Small intestine (tissue), 7 donors: ENCODE data around the gene CTNNA1. TPM values are rescaled to one million over a fixed set of nuclear protein-coding genes. Genes with fewer than 3 reads are reported as not detected.
A peak's percentile ranks its signal among the peaks of the same experiment; 100 is the strongest.

ENCODE experiments used
- DNase-seq, 2 donors: peaks; one replicate each; pipeline versions ENCODE4 v3.0.0 to v3.0.0-alpha.2; 2013
- FAIRE-seq: peaks from 2 replicates; lab custom pipeline; 2012; peaks lifted over from hg19 to GRCh38; lab: Jason Lieb, UNC
- H3K27ac ChIP-seq, 3 donors: one replicate each; pipeline ENCODE4 v1.5.1; 2013; ENCODE audit warnings: low read length in 2 of 3, mild to moderate bottlenecking in 2 of 3, control low read depth in 1 of 3, inconsistent platforms in 1 of 3, low read depth in 1 of 3, moderate library complexity in 1 of 3
- H3K27me3 ChIP-seq, 3 donors: one replicate each; pipeline ENCODE4 v1.6.1; 2013; ENCODE audit warnings: low read length in 3 of 3, inconsistent platforms in 1 of 3; ENCODE audit not compliant: control insufficient read depth in 3 of 3, insufficient read depth in 3 of 3
- H3K36me3 ChIP-seq, 3 donors: one replicate each; pipeline ENCODE4 v1.6.1; 2013; ENCODE audit warnings: low read length in 3 of 3, inconsistent platforms in 1 of 3, low read depth in 1 of 3, mild to moderate bottlenecking in 1 of 3, moderate library complexity in 1 of 3; ENCODE audit not compliant: control insufficient read depth in 3 of 3, insufficient read depth in 2 of 3
- H3K4me1 ChIP-seq, 3 donors: one replicate each; pipeline ENCODE4 v1.6.1; 2013; ENCODE audit warnings: low read length in 2 of 3, inconsistent platforms in 1 of 3, low read depth in 1 of 3, mild to moderate bottlenecking in 1 of 3, moderate library complexity in 1 of 3; ENCODE audit not compliant: control insufficient read depth in 3 of 3, insufficient read depth in 2 of 3
- H3K4me3 ChIP-seq, 3 donors: one replicate each; pipeline ENCODE4 v1.5.1; 2013; ENCODE audit warnings: low read length in 3 of 3, control low read depth in 1 of 3, inconsistent platforms in 1 of 3, low read depth in 1 of 3, mild to moderate bottlenecking in 1 of 3, moderate library complexity in 1 of 3
- H3K9me3 ChIP-seq, 2 donors: one replicate each; pipeline ENCODE4 v1.6.1; 2013; ENCODE audit warnings: low read depth in 1 of 2, low read length in 1 of 2; ENCODE audit not compliant: control insufficient read depth in 2 of 2, insufficient read depth in 1 of 2
- WGBS, 3 donors: extraction: QIAGEN DNeasy Blood & Tissue Kit; methylation state at CpG; one replicate each; pipeline ENCODE4 v1.1.7; 2013; 5-methylcytosine and 5-hydroxymethylcytosine counted together
- polyA plus RNA-seq, 4 donors: library from polyadenylated mRNA; stranded (reverse) in 3 of 4; unstranded in 1 of 4; fragments of 200-250 nt in 3 of 4; fragments of 120-200 nt in 1 of 4; gene quantifications; one replicate each; pipeline versions ENCODE4 v1.2.1 to v1.2.3, GENCODE V29; 2013
- donor health status: healthy with polysubstance abuse.
- donor health status: control.
- donor health status: control.
- donor health status: Bipolar disorder and iron deficiency.
- donor health status: healthy.

Gene CTNNA1
- polyA plus RNA-seq, 4 donors = 145 to 286 (median 196) TPM

- Histone ChIP-seq H3K27ac (no peak overlapping the region), H3K4me3 (no peak overlapping the region), H3K4me1 (no peaks in the 10 kb centered on the region), H3K27me3 (no peaks in the 10 kb centered on the region), H3K36me3 (peaks cover 5 to 17% (median 7%) of the 10 kb centered on the region in 3 donors), H3K9me3 (no peaks in the 10 kb centered on the region)
- FAIRE-seq (no peak), DNase-seq (peak; percentile 36 to 51)
Observed at GRCh38 chr5:138789771-138790242, 36.6 kb downstream of the CTNNA1 start.

GRCh38 chr5:138790684-138791083, 37.5 kb downstream of the CTNNA1 start:
- Histone ChIP-seq H3K9me3 (no peaks in the 10 kb centered on the region), H3K4me1 (no peaks in the 10 kb centered on the region), H3K27me3 (no peaks in the 10 kb centered on the region), H3K4me3 (no peak overlapping the region), H3K36me3 (peaks cover 5 to 13% (median 5%) of the 10 kb centered on the region in 3 donors), H3K27ac (no peak overlapping the region)
- FAIRE-seq = no peak
- DNase-seq = no peak
- WGBS, 3 donors = 69 to 82% (median 70%) methylated on average over 1 of the region's 1 CpG

GRCh38 chr5:138792195-138792790, 39.1 kb downstream of the CTNNA1 start:
- Histone ChIP-seq H3K4me1 (no peaks in the 10 kb centered on the region), H3K27ac (no peak overlapping the region), H3K4me3 (no peak overlapping the region), H3K9me3 (no peaks in the 10 kb centered on the region), H3K36me3 (peaks cover 3 to 9% (median 3%) of the 10 kb centered on the region in 3 donors), H3K27me3 (no peaks in the 10 kb centered on the region)
- DNase-seq (no peak), FAIRE-seq (no peak)
- WGBS, 3 donors = 63 to 76% (median 73%) methylated on average over 4 of the region's 4 CpGs

- H3K9me3 ChIP-seq = no peaks in the 10 kb centered on the region
- DNase-seq (no peak), FAIRE-seq (no peak)
- H3K27ac ChIP-seq = no peak overlapping the region
- H3K36me3 ChIP-seq = peaks cover 0 to 9% (median 0%) of the 10 kb centered on the region in 3 donors
- no peaks in the 10 kb centered on the region for H3K27me3 ChIP-seq
- H3K4me3 ChIP-seq = no peak overlapping the region
- no peaks in the 10 kb centered on the region for H3K4me1 ChIP-seq
Observed at GRCh38 chr5:138793575-138793974, 40.4 kb downstream of the CTNNA1 start.

GRCh38 chr5:138803285-138803684, 50.1 kb downstream of the CTNNA1 start:
- no peak overlapping the region for H3K27ac ChIP-seq

GRCh38 chr5:138803935-138804334, 50.7 kb downstream of the CTNNA1 start:
- DNase-seq (no peak), FAIRE-seq (no peak)
- Histone ChIP-seq H3K36me3 (peaks cover 0 to 23% (median 5%) of the 10 kb centered on the region in 3 donors), H3K27ac (no peak overlapping the region), H3K4me1 (peaks cover 0 to 6% (median 0%) of the 10 kb centered on the region in 3 donors), H3K9me3 (peaks cover 0 to 10% of the 10 kb centered on the region in 2 donors), H3K4me3 (no peak overlapping the region), H3K27me3 (no peaks in the 10 kb centered on the region)
- WGBS, 3 donors = 84 to 95% (median 85%) methylated on average over 1 of the region's 1 CpG

More at GRCh38 chr5:138803285-138803684, 50.1 kb downstream of the CTNNA1 start:
- Histone ChIP-seq H3K36me3 (peaks cover 0 to 22% (median 5%) of the 10 kb centered on the region in 3 donors), H3K4me3 (no peak overlapping the region), H3K9me3 (peaks cover 0 to 10% of the 10 kb centered on the region in 2 donors), H3K27me3 (no peaks in the 10 kb centered on the region), H3K4me1 (peaks cover 0 to 6% (median 0%) of the 10 kb centered on the region in 3 donors)
- 82 to 90% (median 82%) methylated on average over 3 of the region's 3 CpGs for WGBS, 3 donors
- no peak for FAIRE-seq
- no peak for DNase-seq

- DNase-seq (no peak), FAIRE-seq (no peak)
- H3K9me3 ChIP-seq = peaks cover 0 to 6% of the 10 kb centered on the region in 2 donors
- no peak overlapping the region for H3K27ac ChIP-seq
- H3K27me3 ChIP-seq = no peaks in the 10 kb centered on the region
- H3K36me3 ChIP-seq = peaks cover 0 to 23% (median 7%) of the 10 kb centered on the region in 3 donors
- peaks cover 0 to 6% (median 0%) of the 10 kb centered on the region in 3 donors for H3K4me1 ChIP-seq
- no peak overlapping the region for H3K4me3 ChIP-seq
Observed at GRCh38 chr5:138805096-138805495, 51.9 kb downstream of the CTNNA1 start.

- Histone ChIP-seq H3K36me3 (peaks cover 0 to 23% (median 7%) of the 10 kb centered on the region in 3 donors), H3K4me1 (peaks cover 0 to 6% (median 0%) of the 10 kb centered on the region in 3 donors), H3K27ac (no peak overlapping the region), H3K27me3 (no peaks in the 10 kb centered on the region), H3K4me3 (no peak overlapping the region), H3K9me3 (peaks cover 0 to 2% of the 10 kb centered on the region in 2 donors)
- WGBS, 3 donors = 75 to 100% (median 92%) methylated on average over 1 of the region's 1 CpG
- DNase-seq (no peak), FAIRE-seq (no peak)
Observed at GRCh38 chr5:138807182-138807581, 54.0 kb downstream of the CTNNA1 start.

GRCh38 chr5:138809391-138809790, 56.2 kb downstream of the CTNNA1 start:
- DNase-seq (no peak), FAIRE-seq (peak; percentile 30)
- peaks cover 0 to 2% of the 10 kb centered on the region in 2 donors for H3K9me3 ChIP-seq
- H3K27ac ChIP-seq = no peak overlapping the region
- H3K27me3 ChIP-seq = no peaks in the 10 kb centered on the region
- peaks cover 0 to 6% (median 0%) of the 10 kb centered on the region in 3 donors for H3K4me1 ChIP-seq
- peaks cover 0 to 26% (median 7%) of the 10 kb centered on the region in 3 donors for H3K36me3 ChIP-seq
- H3K4me3 ChIP-seq = no peak overlapping the region
